OCI-LY1 (cell line): ENCODE data around the gene FN1.

Experiments
- H2AFZ ChIP-seq: fragments of 200-600 bp; sonication (generic), shearing (Covaris generic); 2 replicates; pipeline ENCODE4 v1.6.0; 2014; ENCODE audit warnings: antibody characterized with exemption, mild to moderate bottlenecking, low read length
- H3F3A ChIP-seq: fragments of 200-600 bp; sonication (generic), shearing (Covaris generic); 2 replicates; pipeline ENCODE4 v1.6.0; 2014; ENCODE audit warnings: mild to moderate bottlenecking, antibody characterized with exemption, low read length, moderate library complexity; ENCODE audit not compliant: insufficient read depth
- H3K27ac ChIP-seq: fragments of 200-600 bp; sonication (generic); 2 replicates; pipeline ENCODE4 v1.5.1; 2014; ENCODE audit warnings: low read length, mixed run types, mild to moderate bottlenecking, low read depth; ENCODE audit not compliant: poor library complexity, severe bottlenecking
- H3K27me3 ChIP-seq: fragments of 200-600 bp; sonication (generic); 2 replicates; pipeline ENCODE4 v1.6.0; 2014; ENCODE audit warnings: antibody characterized with exemption, mild to moderate bottlenecking, low read length, moderate library complexity; ENCODE audit not compliant: insufficient read depth
- H3K36me3 ChIP-seq: fragments of 200-600 bp; sonication (generic); 2 replicates; pipeline ENCODE4 v1.6.1; 2014; ENCODE audit warnings: mild to moderate bottlenecking, antibody characterized with exemption, low read length, moderate library complexity, mixed read lengths; ENCODE audit not compliant: insufficient read depth
- H3K4me1 ChIP-seq: fragments of 200-600 bp; sonication (generic); 2 replicates; pipeline ENCODE4 v1.5.1; 2014; ENCODE audit warnings: mild to moderate bottlenecking, low read length, moderate library complexity; ENCODE audit not compliant: insufficient read depth, severe bottlenecking
- H3K4me2 ChIP-seq: fragments of 200-600 bp; sonication (generic), shearing (Covaris generic); 2 replicates; pipeline ENCODE4 v1.6.1; 2014; ENCODE audit warnings: low read length
- H3K4me3 ChIP-seq: fragments of 200-600 bp; sonication (generic); 2 replicates; pipeline ENCODE4 v1.5.1; 2014; ENCODE audit warnings: low read length, low read depth, mild to moderate bottlenecking, mixed read lengths; ENCODE audit not compliant: poor library complexity, severe bottlenecking
- H3K79me2 ChIP-seq: fragments of 200-600 bp; shearing (Covaris generic); 2 replicates; pipeline ENCODE4 v1.6.1; 2016; ENCODE audit warnings: mixed run types, low read length, mixed read lengths; ENCODE audit not compliant: insufficient read depth
- H3K9ac ChIP-seq: fragments of 200-600 bp; sonication (generic), shearing (Covaris generic); 2 replicates; pipeline ENCODE4 v1.6.1; 2014; ENCODE audit warnings: mild to moderate bottlenecking, low read length, mixed read lengths
- H3K9me2 ChIP-seq: fragments of 200-600 bp; sonication (generic), shearing (Covaris generic); 2 replicates; pipeline ENCODE4 v1.6.1; 2014; ENCODE audit warnings: low read depth, mild to moderate bottlenecking, low read length, mixed read lengths
- H3K9me3 ChIP-seq: fragments of 200-600 bp; shearing (Covaris generic); 2 replicates; pipeline ENCODE4 v1.6.1; 2014; ENCODE audit warnings: low read length, mixed read lengths
- H4K20me1 ChIP-seq: fragments of 200-600 bp; sonication (generic), shearing (Covaris generic); 2 replicates; pipeline ENCODE4 v1.6.0; 2016; ENCODE audit warnings: mild to moderate bottlenecking, low read length; ENCODE audit not compliant: insufficient read depth
- CTCF ChIP-seq: fragments of 200-600 bp; sonication (generic), shearing (Covaris generic); IDR thresholded peaks from 2 replicates; pipeline ENCODE4 v1.5.1; 2017; ENCODE audit warnings: mild to moderate bottlenecking, antibody characterized with exemption, low read length, moderate library complexity, mixed read lengths
- EZH2 ChIP-seq: fragments of 200-600 bp; sonication (generic), shearing (Covaris generic); IDR thresholded peaks from 2 replicates; pipeline ENCODE4 v1.8.0; 2017; ENCODE audit warnings: borderline replicate concordance, mixed run types, mild to moderate bottlenecking, antibody characterized with exemption, low read length, moderate library complexity, mixed read lengths

Gene FN1

GRCh38 chr2:215382011-215382410, 53.9 kb downstream of the FN1 start:
- no peaks in the 10 kb centered on the region for H4K20me1 ChIP-seq
- H3F3A ChIP-seq, result no peaks in the 10 kb centered on the region
- H3K4me1 ChIP-seq, result no peaks in the 10 kb centered on the region
- H3K9me2 ChIP-seq, result no peaks in the 10 kb centered on the region
- no peaks in the 10 kb centered on the region for H3K36me3 ChIP-seq
- no peaks in the 10 kb centered on the region for H3K27me3 ChIP-seq
- H3K9me3 ChIP-seq, result no peaks in the 10 kb centered on the region
- H3K4me2 ChIP-seq, result no peak overlapping the region
- no peak overlapping the region for H3K27ac ChIP-seq
- no peak overlapping the region for H2AFZ ChIP-seq
- H3K79me2 ChIP-seq, result no peaks in the 10 kb centered on the region
- no peak overlapping the region for H3K9ac ChIP-seq
- TF ChIP-seq EZH2 (no peak), CTCF (no peak)
- no peak overlapping the region for H3K4me3 ChIP-seq

GRCh38 chr2:215380699-215381098, 55.2 kb downstream of the FN1 start:
- no peaks in the 10 kb centered on the region for H3K9me2 ChIP-seq
- TF ChIP-seq CTCF (no peak), EZH2 (no peak)
- no peaks in the 10 kb centered on the region for H3F3A ChIP-seq
- H3K4me3 ChIP-seq, result no peak overlapping the region
- H3K36me3 ChIP-seq, result no peaks in the 10 kb centered on the region
- no peaks in the 10 kb centered on the region for H3K27me3 ChIP-seq
- no peak overlapping the region for H2AFZ ChIP-seq
- no peak overlapping the region for H3K27ac ChIP-seq
- H3K9ac ChIP-seq, result no peak overlapping the region
- H3K9me3 ChIP-seq, result no peaks in the 10 kb centered on the region
- no peaks in the 10 kb centered on the region for H4K20me1 ChIP-seq
- no peaks in the 10 kb centered on the region for H3K79me2 ChIP-seq
- H3K4me1 ChIP-seq, result no peaks in the 10 kb centered on the region
- H3K4me2 ChIP-seq, result no peak overlapping the region

GRCh38 chr2:215379948-215380347, 55.9 kb downstream of the FN1 start:
- Histone ChIP-seq H3K4me2 (no peak overlapping the region), H3K9me2 (no peaks in the 10 kb centered on the region), H3K4me1 (no peaks in the 10 kb centered on the region), H3K36me3 (peaks cover under 1% of the 10 kb centered on the region; the same call in 1 of the 2 replicates), H3F3A (no peaks in the 10 kb centered on the region), H2AFZ (no peak overlapping the region), H3K9ac (no peak overlapping the region), H3K4me3 (no peak overlapping the region), H4K20me1 (no peaks in the 10 kb centered on the region), H3K79me2 (no peaks in the 10 kb centered on the region), H3K27ac (no peak overlapping the region), H3K27me3 (no peaks in the 10 kb centered on the region), H3K9me3 (no peaks in the 10 kb centered on the region)
- TF ChIP-seq EZH2 (no peak), CTCF (no peak)
